ENCODE measurements around the gene TRIM9.
"Not testable (repeated sequence)": the region's sequence is repeated elsewhere in the genome, so short reads cannot be mapped to it uniquely, and the experiment has no call there.

Gene TRIM9

GRCh38 chr14:51004352-51004800 lies 90.5 kb downstream of the TRIM9 start:
- DNase-seq (ENCODE audit: low read depth in 2 of 2) = no peak

- DNase-seq (ENCODE audit: low read depth in 2 of 2) = no peak
Measured at GRCh38 chr14:51002406-51002999, 92.4 kb downstream of the TRIM9 start.

GRCh38 chr14:51000566-51000965 lies 94.3 kb downstream of the TRIM9 start:
- DNase-seq (ENCODE audit: low read depth in 2 of 2) = no peak

DNA sequence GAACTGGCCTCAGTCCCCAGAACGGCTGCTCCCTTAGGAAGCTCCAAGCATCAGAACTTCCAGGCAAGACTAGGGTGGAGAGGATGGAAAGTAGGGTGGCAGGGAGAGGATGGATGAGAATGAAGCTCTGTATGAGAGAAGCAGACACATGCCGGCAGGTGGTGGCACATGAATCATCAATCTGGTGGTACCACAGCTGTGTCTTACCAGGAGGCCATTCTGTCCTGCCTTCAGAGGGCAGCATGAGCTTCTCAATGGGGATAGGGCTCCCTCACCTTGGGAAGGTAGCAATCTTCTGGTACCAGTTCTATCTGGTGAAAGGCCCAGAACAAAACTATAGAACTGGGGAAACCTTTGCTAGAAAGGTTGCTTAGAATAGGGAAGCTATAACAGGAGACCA lies 95.2 kb downstream of the TRIM9 start:
- DNase-seq (ENCODE audit: low read depth in 2 of 2) = no peak

DNA sequence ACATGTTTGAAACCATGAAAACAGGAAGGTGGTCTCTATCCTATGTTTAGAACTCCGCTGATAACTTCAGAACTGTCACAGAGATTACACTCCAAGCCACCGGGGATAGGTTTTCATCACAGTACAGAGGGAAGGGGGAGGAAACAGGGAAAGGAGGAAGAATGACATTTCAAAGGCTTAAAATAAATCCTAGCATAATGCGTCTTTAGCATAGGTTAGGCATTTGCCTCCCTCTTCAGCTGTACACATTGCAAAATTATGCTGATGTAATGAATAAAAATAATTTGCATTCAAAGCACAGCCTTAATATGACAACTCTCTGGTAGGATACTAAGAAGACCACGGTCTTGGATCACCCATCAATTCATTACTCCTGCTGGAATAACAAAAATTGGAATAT lies 96.3 kb downstream of the TRIM9 start:
- DNase-seq (ENCODE audit: low read depth in 2 of 2) = no peak

DNA sequence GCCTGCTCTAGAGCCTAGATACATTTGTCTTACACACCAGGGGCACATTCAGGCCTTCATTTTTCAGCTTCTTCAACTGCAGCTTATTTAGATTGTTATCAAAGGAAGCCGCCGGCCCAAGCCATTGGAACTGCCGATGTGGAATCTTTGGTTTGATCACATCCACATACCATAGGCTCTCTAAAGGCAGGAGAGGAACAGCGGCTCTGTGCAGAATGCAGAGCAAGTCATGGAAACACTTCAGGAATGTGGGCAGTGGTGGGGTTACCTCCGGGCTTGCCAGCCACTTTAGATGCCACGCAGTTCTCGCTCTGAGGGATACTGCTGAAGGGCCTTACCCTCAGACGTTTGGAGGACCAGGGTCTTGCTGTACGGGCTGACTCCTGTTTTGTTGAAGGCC lies 97.2 kb downstream of the TRIM9 start:
- DNase-seq (ENCODE audit: low read depth in 2 of 2) = no peak

- DNase-seq (ENCODE audit: low read depth in 2 of 2) = not testable (repeated sequence)
Measured at GRCh38 chr14:50994158-50994557, 100.7 kb downstream of the TRIM9 start.

DNA sequence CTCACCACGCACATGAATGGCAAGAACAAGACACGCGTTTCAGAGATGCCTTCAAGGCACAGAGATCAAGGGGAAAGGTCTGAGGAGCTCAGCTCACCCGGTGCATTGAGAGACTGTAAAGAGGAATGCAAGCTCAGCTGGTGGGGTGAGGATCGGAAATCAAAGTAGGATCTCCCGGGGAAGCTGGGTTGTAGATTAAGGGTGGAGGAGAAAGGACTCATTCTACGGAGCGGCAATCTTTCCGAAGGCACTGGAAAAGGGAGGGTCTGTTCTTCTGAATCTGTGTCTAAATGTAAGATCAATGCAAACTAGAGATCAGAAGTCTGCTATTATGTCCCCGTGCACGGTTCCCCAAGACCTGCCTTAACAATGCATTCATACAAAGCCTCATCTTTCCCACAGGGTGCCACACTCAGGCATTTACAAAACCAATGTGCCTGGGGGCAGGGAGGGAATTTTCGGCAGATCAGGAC lies 109.0 kb downstream of the TRIM9 start:
- no peak for DNase-seq (ENCODE audit: low read depth in 2 of 2)

DNA sequence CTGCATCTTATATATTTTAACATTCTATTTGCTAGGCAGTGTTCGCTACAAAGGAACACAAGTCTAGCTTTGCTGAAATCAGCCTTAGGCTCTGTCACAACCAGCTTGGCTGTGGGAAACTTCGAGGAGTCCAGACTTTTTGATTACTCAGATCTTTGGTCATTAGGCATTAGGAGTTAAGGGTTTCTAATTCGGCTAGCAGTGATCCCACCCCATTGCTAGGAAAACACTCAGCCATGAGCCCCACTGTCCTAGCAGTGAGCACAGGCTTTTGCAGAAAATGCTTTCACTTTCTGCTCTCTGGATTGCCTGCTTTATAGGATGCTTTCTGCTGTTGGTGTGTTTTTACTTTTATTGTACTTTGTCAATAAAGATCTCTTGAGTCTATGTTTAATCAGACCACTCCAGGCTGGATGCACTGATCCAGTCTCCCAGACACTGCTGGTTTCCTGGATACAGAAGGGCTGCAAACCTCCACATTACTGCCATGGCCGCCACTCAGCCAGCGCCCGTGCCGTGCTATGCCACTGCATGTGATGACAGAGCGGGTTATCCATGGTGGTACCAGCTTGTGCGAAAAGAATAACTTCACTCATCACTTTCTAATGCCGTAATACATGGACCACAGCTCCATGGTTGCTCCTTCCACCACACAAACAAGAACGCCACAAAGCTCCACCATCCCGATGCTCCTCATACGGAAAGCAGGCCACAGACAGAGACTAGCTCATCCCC lies 109.6 kb downstream of the TRIM9 start:
- DNase-seq (ENCODE audit: low read depth in 2 of 2) = no peak

DNA sequence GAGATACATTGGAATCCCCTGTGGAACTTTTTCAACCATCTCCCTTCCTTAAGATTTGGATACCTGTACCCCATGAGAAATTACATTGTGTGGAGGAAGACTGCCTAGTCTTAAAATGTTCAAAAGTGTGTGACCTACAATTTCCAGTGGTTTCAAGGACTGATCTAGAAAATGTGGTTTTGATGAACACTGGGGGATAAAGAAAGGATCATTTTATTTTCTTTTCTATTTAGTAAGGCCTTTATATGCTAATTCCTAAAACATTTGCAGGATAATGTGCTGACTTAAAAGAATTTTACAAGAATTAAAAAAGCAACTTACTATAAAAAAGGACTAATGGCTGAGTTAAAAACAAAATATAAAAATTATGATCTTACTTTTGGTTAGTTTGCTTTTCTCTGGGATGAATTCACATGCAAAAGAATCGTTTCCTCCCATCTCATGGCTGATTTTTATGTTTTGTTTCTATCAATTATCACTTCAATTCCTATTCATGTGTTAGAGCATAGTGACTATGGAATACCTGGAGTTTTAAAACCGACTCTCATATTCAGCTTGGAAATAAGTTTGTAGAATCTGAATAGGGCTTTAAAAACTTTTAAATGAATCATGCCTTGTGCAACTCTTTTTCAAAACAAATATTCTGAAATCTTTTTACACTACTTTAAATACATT lies 110.7 kb downstream of the TRIM9 start:
- no peak for DNase-seq (ENCODE audit: low read depth in 2 of 2)

DNA sequence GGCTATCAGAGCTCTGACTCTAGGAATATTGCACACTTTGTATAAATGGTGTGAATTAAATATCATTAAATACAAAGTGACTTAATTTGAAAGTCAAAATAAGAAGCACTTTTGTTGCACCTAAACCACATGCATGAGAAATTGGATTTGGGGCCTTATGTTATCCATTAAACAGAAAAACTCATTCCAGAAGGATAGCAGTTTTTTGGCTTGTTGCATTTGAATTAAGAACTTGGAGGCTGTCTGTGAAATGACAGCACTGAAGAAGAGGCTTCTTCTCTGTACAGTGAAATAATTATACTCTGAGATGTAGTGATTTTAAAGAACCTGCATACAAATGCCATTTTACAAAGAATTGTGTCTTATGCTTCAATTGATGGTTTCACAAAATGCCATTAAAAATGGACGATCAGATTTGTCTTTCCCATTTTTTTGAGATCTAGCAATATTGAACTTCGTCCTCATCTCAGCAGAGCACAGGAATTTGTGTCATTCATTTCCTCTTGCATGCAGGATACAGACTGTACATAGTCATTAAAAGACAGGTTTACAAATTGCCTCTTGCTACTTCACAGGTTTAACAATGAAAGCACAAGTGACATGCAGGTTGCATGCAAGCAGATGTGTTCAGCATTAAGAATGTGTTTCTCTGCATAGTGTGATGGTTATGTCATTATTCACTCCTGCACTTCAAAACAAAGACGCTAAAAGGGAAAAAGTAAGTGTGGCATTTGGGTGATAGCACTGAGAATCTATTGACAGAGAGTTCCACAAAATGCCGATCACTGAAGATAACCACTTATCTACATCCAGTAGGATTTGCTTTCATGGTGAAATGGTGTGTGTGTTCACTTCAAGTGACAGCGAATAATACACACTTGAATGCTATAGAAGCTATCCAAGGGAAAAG lies 114.7 kb downstream of the TRIM9 start:
- no peak for DNase-seq (ENCODE audit: low read depth in 2 of 2)

- DNase-seq (ENCODE audit: low read depth in 2 of 2) = no peak
Measured at GRCh38 chr14:50978888-50979287, 116.0 kb downstream of the TRIM9 start.

DNA sequence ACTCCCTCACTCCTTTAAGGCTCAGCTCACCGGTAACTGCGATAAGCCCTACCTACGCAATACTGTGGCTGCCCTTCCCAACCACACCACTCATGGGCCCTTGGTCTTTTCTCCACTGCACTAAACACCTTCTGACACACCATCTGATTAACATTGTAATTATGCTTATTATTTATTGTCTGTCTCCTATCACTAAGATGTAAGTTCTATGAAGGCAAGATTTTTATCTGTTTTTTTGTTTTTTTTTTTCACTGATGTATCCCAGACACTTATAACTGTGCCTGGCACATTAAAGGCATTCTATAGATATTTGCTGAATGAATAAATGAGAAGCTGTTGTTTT lies 116.4 kb downstream of the TRIM9 start:
- no peak for DNase-seq (ENCODE audit: low read depth in 2 of 2)

GRCh38 chr14:50977863-50978528 lies 116.9 kb downstream of the TRIM9 start:
- DNase-seq (ENCODE audit: low read depth in 2 of 2) = no peak

DNA sequence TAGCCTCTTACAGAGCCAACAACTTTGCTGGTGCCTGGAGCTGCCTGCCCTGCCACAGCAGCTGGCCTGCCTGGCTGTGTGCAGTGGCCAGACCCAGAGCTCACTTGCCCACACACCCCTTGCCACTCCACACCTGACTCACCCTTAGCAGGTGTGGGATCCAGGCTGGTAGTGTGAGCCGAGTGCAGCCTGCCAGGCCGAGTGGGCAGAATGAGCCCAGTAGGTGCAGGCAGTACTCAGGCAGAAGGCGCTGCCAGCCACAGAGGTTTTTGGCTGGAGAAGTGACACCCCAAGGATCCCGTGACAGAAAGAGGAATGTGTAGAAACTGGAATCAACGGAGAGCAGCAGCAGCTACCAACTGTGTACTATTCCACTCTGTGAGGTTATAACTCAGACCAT lies 120.8 kb downstream of the TRIM9 start:
- DNase-seq (ENCODE audit: low read depth in 2 of 2) = no peak

GRCh38 chr14:50972734-50973133 lies 122.2 kb downstream of the TRIM9 start:
- DNase-seq (ENCODE audit: low read depth in 2 of 2) = no peak

- no peak for DNase-seq (ENCODE audit: low read depth in 2 of 2)
Measured at GRCh38 chr14:50970886-50971781, 123.8 kb downstream of the TRIM9 start.

- no peak for DNase-seq (ENCODE audit: low read depth in 2 of 2)
Measured at GRCh38 chr14:50967790-50968189, 127.1 kb downstream of the TRIM9 start.

GRCh38 chr14:50967103-50967502 lies 127.8 kb downstream of the TRIM9 start:
- DNase-seq (ENCODE audit: low read depth in 2 of 2) = no peak

GRCh38 chr14:50964683-50965390 lies 130.1 kb downstream of the TRIM9 start:
- no peak for DNase-seq (ENCODE audit: low read depth in 2 of 2)

All from stimulated activated CD8-positive, alpha-beta memory T cell treated with anti-CD3 and anti-CD28 coated beads, Interleukin-7, amount 100 ng/mL, for 4 hours (primary cell).